Measurements from ENCODE around the gene GTSF1L. TPM values are rescaled to one million over a fixed set of nuclear protein-coding genes. Genes with fewer than 3 reads are reported as not detected.

Gene GTSF1L
- total RNA-seq, 1 donor from 2014 or later, result not detected

DNA sequence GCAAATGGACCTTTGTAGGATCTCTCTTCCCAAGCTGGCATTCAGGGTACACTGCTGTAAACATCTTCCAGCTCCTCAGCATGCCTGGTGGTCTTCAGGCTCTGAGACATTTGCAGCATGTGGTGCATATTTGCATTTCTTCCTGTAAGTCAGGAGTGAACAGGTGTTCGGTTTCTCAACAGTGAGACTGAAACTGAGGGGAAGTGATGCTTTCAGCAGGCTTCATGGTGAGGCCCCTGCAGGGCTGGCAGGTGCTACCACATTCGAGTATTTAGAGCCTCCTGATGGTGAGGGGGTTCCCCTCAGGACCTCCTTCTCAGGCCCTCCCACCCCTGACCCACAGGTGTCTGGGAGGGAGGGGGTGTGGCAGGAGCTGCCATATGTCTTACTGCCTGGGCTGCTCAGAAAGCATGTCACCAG is 44.8 kb downstream of the GTSF1L start:
- no peak overlapping the region for H3K4me3 ChIP-seq
- peak overlapping the region; percentile 38 for H3K27ac ChIP-seq (replicated peaks)
- intact Hi-C loops (cut with micrococcal nuclease), result no loop called here
- no peaks in the 10 kb centered on the region for H3K4me1 ChIP-seq
- no peak for DNase-seq
- TF ChIP-seq, protein P1, sequence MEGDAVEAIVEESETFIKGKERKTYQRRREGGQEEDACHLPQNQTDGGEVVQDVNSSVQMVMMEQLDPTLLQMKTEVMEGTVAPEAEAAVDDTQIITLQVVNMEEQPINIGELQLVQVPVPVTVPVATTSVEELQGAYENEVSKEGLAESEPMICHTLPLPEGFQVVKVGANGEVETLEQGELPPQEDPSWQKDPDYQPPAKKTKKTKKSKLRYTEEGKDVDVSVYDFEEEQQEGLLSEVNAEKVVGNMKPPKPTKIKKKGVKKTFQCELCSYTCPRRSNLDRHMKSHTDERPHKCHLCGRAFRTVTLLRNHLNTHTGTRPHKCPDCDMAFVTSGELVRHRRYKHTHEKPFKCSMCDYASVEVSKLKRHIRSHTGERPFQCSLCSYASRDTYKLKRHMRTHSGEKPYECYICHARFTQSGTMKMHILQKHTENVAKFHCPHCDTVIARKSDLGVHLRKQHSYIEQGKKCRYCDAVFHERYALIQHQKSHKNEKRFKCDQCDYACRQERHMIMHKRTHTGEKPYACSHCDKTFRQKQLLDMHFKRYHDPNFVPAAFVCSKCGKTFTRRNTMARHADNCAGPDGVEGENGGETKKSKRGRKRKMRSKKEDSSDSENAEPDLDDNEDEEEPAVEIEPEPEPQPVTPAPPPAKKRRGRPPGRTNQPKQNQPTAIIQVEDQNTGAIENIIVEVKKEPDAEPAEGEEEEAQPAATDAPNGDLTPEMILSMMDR (IDR thresholded peaks at IDR 0.05; ENCODE audit: borderline replicate concordance), result no peak
- no peaks in the 10 kb centered on the region for H3K27me3 ChIP-seq (ENCODE audit: low read depth)
- H3K9me3 ChIP-seq (replicated peaks), result no peaks in the 10 kb centered on the region
- H3K36me3 ChIP-seq, result no peaks in the 10 kb centered on the region

DNA sequence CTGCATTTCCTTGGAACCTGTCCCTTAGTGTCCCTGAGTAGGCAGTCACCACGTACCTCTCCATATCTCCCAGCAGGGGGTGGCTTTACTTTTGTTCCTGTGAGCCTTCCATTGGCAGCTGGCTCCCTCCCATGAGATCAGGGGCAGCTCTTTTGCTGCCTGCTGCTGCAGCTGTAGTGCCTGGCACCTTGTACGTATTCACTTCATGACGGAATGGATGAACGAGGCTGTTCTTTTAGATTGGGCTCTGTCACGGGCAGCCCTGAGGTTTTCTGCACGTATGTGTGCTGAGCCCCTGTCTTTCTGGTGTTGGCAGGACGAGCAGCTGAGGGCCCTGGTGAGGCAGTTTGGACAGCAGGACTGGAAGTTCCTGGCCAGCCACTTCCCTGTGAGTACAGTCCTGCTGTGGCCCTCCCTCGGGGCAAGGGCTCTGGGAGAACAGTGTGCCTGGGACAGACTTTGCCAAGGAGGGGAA is 45.3 kb downstream of the GTSF1L start:
- H3K9me3 ChIP-seq (replicated peaks), result no peaks in the 10 kb centered on the region
- peak overlapping the region; percentile 21 for H3K4me3 ChIP-seq
- no peaks in the 10 kb centered on the region for H3K4me1 ChIP-seq
- no peaks in the 10 kb centered on the region for H3K36me3 ChIP-seq
- intact Hi-C loops (cut with micrococcal nuclease), result no loop called here
- peak overlapping the region; percentile 38 for H3K27ac ChIP-seq (replicated peaks)
- H3K27me3 ChIP-seq (ENCODE audit: low read depth), result no peaks in the 10 kb centered on the region
- TF ChIP-seq, protein P1 (IDR thresholded peaks at IDR 0.05; ENCODE audit: borderline replicate concordance), result peak; percentile 37
- DNase-seq, result peak; percentile 23

DNA sequence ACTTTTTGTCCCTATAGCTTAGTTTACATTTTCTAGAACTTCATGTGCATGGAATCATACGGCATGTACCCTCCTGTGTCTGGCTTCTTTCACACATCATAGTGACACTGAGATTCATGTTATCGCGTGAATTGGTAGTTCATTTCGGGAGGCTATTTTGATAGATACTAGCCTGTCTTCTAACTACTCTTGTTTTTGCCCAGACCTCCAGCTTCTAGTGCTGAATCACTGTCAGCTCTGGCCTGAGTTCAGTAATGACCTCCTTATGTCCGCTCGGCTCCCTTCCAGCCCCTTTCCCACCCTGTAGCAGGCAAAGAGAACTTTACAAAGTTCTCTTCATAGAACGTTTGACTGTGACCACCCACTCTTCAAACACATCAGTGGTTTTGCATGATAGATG is 45.8 kb downstream of the GTSF1L start:
- H3K9me3 ChIP-seq (replicated peaks), result no peaks in the 10 kb centered on the region
- no peaks in the 10 kb centered on the region for H3K4me1 ChIP-seq
- intact Hi-C loops (cut with micrococcal nuclease), result no loop called here
- peak overlapping the region; percentile 38 for H3K27ac ChIP-seq (replicated peaks)
- H3K4me3 ChIP-seq, result no peak overlapping the region
- H3K36me3 ChIP-seq, result no peaks in the 10 kb centered on the region
- no peaks in the 10 kb centered on the region for H3K27me3 ChIP-seq (ENCODE audit: low read depth)
- DNase-seq, result no peak
- TF ChIP-seq, protein P1 (IDR thresholded peaks at IDR 0.05; ENCODE audit: borderline replicate concordance), result no peak

DNA sequence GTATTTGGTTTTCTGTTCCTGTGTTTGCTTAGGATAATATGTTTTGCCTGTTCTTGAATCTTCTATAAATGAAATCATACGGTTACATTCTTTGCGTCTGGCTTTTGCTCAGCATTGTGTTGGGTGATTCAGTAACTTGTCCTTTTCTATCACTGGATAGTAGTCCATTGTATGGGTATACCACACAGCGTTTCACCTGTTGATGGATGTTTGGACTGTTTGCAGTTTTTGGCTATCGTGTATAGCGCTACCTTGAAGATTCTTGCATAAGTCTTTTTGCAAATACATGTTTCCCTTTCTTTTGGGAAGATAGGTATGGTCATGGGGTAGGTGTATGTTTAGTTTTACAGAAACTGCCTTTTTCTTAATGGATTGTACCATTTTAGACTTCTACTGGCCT is 50.4 kb downstream of the GTSF1L start:
- Histone ChIP-seq H3K27me3 (ENCODE audit: low read depth) (peaks cover 13% of the 10 kb centered on the region), H3K27ac (replicated peaks) (no peak overlapping the region), H3K4me3 (no peak overlapping the region), H3K9me3 (replicated peaks) (no peaks in the 10 kb centered on the region), H3K4me1 (no peaks in the 10 kb centered on the region), H3K36me3 (no peaks in the 10 kb centered on the region)
- TF ChIP-seq, protein P1 (IDR thresholded peaks at IDR 0.05; ENCODE audit: borderline replicate concordance), result no peak
- intact Hi-C loops (cut with micrococcal nuclease), result no loop called here
- no peak for DNase-seq

Other genes starting within 250 kb of the GTSF1L start
- gene L3MBTL1, start 219.3 kb downstream of the GTSF1L start, total RNA-seq, result 4.0 TPM
- gene SGK2, start 168.0 kb downstream of the GTSF1L start, total RNA-seq, result 0.30 TPM
- 6.6 TPM for gene IFT52, start 136.1 kb downstream of the GTSF1L start, total RNA-seq
- 0.44 TPM for gene MYBL2, start 59.9 kb downstream of the GTSF1L start, total RNA-seq
- gene TOX2, start 187.8 kb upstream of the GTSF1L start, total RNA-seq, result 0.30 TPM